Mucosa of stomach (tissue), 1 donor: Measurements from ENCODE around the gene PAK2.
"Not testable (repeated sequence)": the region's sequence is repeated elsewhere in the genome, so short reads cannot be mapped to it uniquely, and the experiment has no call there.

ENCODE experiments used
- H3K27me3 ChIP-seq: one replicate; pipeline ENCODE4 v1.7.0; 2013; ENCODE audit warnings: mild to moderate bottlenecking, low read length; ENCODE audit not compliant: control insufficient read depth, insufficient read depth
- H3K36me3 ChIP-seq: one replicate; pipeline ENCODE4 v1.7.0; 2013; ENCODE audit warnings: low read length; ENCODE audit not compliant: control insufficient read depth, insufficient read depth
- H3K4me1 ChIP-seq: one replicate; pipeline ENCODE4 v1.7.0; 2013; ENCODE audit warnings: mild to moderate bottlenecking, low read length; ENCODE audit not compliant: control insufficient read depth, insufficient read depth
- H3K4me3 ChIP-seq: one replicate; pipeline ENCODE4 v1.7.0; 2013; ENCODE audit warnings: low read length
- H3K9ac ChIP-seq: one replicate; pipeline ENCODE4 v1.7.0; 2013; ENCODE audit warnings: mild to moderate bottlenecking, low read length, moderate library complexity
- H3K9me3 ChIP-seq: one replicate; pipeline ENCODE4 v1.7.0; 2013; ENCODE audit warnings: mild to moderate bottlenecking, low read length, moderate library complexity; ENCODE audit not compliant: control insufficient read depth
- donor health status: Pancreatic carcinoma.

PAK2 gene

DNA sequence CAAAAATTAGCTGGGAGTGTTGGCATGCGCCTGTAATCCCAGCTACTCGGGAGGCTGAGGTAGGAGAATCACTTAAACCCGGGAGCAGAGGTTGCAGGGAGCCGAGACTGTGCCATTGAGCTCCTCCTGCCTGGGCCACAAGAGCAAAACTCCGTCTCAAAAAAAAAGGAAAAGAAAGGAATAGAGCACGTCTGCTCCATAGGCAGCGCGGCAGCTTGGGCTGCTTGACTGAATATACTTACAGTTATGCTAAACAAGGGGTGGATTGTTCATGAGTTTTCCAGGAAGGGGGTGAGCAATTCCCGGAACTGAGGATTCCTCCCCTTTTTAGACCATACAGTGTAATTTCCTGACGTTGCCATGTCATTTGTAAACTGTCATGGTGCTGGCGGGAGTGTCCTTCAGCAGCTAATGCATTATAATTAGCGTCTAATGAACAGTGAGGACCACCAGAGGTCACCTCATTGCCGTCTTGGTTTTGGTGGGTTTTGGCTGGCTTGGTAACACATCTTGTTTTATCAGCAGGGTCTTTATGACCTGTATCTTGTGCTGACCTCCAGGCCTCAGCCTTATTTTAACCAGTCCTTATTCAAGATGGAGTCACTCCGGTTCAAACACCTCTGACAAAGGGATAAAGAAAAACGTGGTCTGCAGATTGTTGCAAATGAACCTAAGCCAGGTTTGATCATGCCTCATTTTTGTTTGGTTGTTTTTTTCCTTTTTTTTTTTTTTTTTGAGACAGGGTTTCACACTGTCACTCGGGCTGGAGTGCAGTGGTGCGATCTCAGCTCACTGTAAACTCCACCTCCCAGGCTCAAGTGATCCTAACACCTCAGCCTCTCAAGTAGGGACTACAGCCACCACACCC, 103.1 kb downstream of the PAK2 start:
- Histone ChIP-seq H3K9ac (no peak overlapping the region), H3K4me3 (no peak overlapping the region), H3K9me3 (no peaks in the 10 kb centered on the region), H3K36me3 (no peaks in the 10 kb centered on the region), H3K27me3 (no peaks in the 10 kb centered on the region), H3K4me1 (no peaks in the 10 kb centered on the region)

GRCh38 chr3:196843435-196844110, 103.9 kb downstream of the PAK2 start:
- H3K4me3 ChIP-seq, result no peak overlapping the region
- no peaks in the 10 kb centered on the region for H3K27me3 ChIP-seq
- no peaks in the 10 kb centered on the region for H3K9me3 ChIP-seq
- H3K4me1 ChIP-seq, result no peaks in the 10 kb centered on the region
- H3K36me3 ChIP-seq, result no peaks in the 10 kb centered on the region
- no peak overlapping the region for H3K9ac ChIP-seq

DNA sequence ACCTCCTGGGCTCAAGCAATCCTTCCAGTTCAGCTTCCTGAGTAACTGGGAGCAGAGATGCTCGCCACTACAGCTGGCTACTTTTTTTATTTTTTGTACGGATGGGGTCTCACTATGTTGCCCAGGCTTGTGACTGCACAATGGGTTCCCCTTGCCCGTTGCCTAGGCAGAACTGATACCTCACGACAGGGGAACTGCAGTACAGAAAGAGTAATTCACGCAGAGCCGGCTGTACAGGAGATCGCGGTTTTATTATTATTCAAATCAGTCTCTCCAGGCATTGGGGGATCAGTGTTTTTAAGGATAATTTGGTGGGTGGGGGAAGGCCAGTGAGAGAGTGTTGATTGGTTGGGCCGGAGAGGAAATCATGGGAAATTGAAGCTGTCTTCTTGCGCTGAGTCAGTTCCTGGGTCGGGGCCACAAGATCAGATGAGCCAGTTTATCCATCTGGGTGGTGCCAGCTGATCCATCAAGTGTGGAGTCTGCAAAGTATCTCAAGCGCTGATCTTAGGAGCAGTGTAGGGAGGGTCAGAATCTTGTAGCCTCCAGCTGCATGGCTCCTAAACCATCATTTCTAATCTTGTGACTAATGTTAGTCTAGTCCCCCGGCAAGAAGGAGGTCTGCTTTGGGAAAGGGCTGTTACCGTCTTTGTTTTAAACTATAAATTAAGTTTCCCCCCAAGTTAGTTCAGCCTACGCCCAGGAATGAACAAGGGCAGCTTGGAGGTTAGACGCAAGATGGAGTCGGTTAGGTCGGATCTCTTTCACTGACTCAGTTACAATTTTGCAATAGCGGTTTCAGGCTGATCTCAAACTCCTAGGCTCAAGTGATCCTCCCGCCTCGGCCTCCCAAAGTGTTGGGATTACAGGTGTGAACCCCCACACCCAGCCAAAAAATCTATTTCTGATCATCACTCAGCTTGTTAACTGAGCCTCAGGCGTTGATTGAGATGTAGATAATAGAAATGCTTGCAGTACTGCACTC, 104.9 kb downstream of the PAK2 start:
- not testable (repeated sequence) for H3K9ac ChIP-seq, H3K4me3 ChIP-seq, H3K9me3 ChIP-seq, H3K4me1 ChIP-seq, H3K36me3 ChIP-seq, H3K27me3 ChIP-seq

DNA sequence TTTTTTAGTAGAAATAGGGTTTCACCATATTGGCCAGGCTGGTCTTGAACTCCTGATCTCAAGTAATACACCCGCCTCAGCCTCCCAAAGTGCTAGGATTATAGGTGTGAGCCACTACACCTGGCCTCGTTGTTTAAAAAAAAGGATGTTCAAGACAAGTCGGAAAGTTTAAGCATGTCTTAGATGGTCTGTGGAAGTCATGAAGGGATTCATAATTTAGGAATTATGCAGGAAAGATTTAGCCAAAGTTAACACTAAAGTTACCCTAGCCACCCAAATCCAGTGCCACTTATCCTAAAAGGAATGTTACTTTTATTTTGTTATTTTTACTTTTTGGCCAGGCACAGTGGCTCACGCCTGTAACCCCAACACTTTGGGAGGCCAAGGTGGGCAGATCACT, 108.7 kb downstream of the PAK2 start:
- not testable (repeated sequence) for H3K4me3 ChIP-seq, H3K9me3 ChIP-seq

DNA sequence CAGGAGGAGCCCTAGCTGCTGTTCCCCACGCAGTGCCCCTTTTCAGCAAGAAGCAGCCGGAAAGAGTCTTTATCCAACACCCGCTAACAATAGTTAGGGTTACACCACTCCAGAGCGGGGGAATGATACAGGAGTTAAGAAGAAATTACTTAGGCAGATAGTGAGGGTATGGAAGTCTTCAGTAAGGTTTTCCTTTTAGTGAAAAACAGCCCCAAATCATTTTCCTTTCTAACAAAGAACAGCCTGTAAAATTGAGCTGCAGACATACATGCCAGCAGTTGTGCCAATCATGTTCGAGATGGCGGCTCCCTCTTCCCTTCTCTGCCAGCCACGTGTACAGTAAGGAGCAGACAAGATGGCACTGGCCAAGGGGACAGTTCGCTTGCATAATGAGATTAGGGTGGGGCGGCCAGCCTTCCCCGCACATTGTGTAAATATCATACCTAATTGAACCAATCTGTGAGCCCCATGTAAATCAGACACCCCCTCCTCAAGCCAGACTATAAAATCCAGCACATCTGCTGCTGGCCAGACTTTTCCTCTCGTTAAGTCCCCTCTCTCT, 109.6 kb downstream of the PAK2 start:
- Histone ChIP-seq H3K4me3 (no peak overlapping the region), H3K9ac (no peak overlapping the region), H3K36me3 (no peaks in the 10 kb centered on the region), H3K27me3 (no peaks in the 10 kb centered on the region), H3K9me3 (no peaks in the 10 kb centered on the region), H3K4me1 (no peaks in the 10 kb centered on the region)

More for the DNA sequence above, 108.7 kb downstream of the PAK2 start:
- not testable (repeated sequence) for H3K9ac ChIP-seq, H3K27me3 ChIP-seq, H3K36me3 ChIP-seq, H3K4me1 ChIP-seq

- not testable (repeated sequence) for H3K4me1 ChIP-seq, H3K36me3 ChIP-seq, H3K4me3 ChIP-seq, H3K9ac ChIP-seq, H3K27me3 ChIP-seq, H3K9me3 ChIP-seq
Observed at GRCh38 chr3:196863000-196863399, 123.3 kb downstream of the PAK2 start.

DNA sequence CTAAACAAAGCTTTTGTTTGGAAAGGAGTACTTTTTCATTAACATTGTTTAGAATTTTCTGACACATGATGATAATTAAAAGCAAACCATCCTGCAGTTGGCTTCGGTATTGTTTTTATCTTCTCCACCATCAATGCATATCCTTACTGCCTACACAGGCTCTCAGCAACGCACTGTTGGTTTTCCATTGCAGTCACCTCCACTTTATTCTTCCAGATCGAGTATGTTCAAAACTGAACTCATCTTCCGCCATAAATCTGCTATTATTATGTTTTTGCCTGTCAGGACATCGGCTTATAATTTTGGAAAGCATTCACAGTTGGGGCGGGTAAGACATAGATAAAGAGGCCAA, 127.5 kb downstream of the PAK2 start:
- no peaks in the 10 kb centered on the region for H3K36me3 ChIP-seq
- no peaks in the 10 kb centered on the region for H3K9me3 ChIP-seq
- H3K9ac ChIP-seq, result peak overlapping the region; percentile 63
- peaks cover 15% of the 10 kb centered on the region for H3K4me1 ChIP-seq
- peak overlapping the region; percentile 28 for H3K4me3 ChIP-seq
- H3K27me3 ChIP-seq, result no peaks in the 10 kb centered on the region

DNA sequence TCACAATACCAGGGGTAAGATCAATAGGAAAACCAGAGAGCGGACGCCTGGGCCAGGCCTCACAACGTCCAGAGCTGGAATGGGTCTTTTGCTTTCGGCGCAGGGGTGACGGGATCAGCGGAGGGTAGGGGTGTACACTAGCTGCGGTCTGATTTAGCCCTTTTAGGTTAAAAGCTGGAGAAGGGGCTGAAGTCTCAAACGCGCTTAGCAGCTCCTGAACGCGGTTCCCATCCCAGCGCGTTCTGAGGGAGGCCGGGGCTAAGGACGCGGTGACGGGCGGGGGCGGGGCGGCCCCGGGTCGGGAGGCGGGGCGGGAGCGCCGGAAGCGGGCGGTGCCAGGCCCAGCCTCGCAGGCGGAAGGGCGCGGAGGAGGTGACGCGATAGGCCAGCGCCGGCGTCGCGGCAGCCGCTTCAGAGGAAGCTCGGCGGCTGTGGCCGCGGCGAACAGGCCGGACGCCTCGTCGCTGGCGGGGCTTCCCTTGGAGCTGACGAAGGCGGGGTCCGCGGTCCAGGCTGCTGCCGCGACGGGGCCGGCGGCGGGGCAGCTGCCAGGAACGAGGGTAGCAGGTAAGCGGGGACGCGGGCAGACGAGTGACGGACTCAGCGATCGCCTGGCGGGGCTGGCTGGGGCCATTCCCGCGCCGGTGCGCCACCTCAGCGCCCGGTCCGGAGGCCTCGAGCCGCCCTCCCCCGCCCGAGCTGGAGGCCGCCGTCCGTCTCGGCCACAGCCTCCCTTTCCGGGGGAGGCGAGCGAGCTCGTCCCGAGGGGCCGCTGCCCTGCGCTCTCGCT, 128.0 kb downstream of the PAK2 start, which contains the start of gene SENP5:
Gene SENP5 (plus strand): TSS at position 414 of the 790 bp plus-strand sequence. CDS start 17,262 bp downstream, outside the sequence.
- Histone ChIP-seq H3K36me3 (no peaks in the 10 kb centered on the region), H3K9me3 (no peaks in the 10 kb centered on the region), H3K27me3 (no peaks in the 10 kb centered on the region), H3K4me1 (peaks cover 15% of the 10 kb centered on the region), H3K4me3 (peak within 1 kb of the TSS; percentile 51), H3K9ac (peak within 1 kb of the TSS; percentile 63)

- Histone ChIP-seq H3K9me3 (no peaks in the 10 kb centered on the region), H3K27me3 (no peaks in the 10 kb centered on the region), H3K9ac (peak overlapping the region; percentile 63), H3K4me3 (peak overlapping the region; percentile 51), H3K4me1 (peaks cover 15% of the 10 kb centered on the region), H3K36me3 (no peaks in the 10 kb centered on the region)
Observed at GRCh38 chr3:196868297-196868661, 128.6 kb downstream of the PAK2 start.

GRCh38 chr3:196872316-196872715, 132.7 kb downstream of the PAK2 start:
- H3K36me3 ChIP-seq, result no peaks in the 10 kb centered on the region
- H3K27me3 ChIP-seq, result no peaks in the 10 kb centered on the region
- no peak overlapping the region for H3K4me3 ChIP-seq
- no peaks in the 10 kb centered on the region for H3K9me3 ChIP-seq
- no peak overlapping the region for H3K9ac ChIP-seq
- peaks cover 8% of the 10 kb centered on the region for H3K4me1 ChIP-seq

GRCh38 chr3:196874511-196875094, 134.9 kb downstream of the PAK2 start:
- H3K4me1 ChIP-seq, H3K36me3 ChIP-seq, H3K27me3 ChIP-seq, H3K9me3 ChIP-seq, H3K9ac ChIP-seq, H3K4me3 ChIP-seq: not testable (repeated sequence)
